B cell (primary cell): Measurements from ENCODE around the gene ERN1. TPM values are rescaled to one million over a fixed set of nuclear protein-coding genes. Genes with fewer than 3 reads are reported as not detected.

Source experiments
- ATAC-seq: fragments of 200-7000 bp; cut with Tn5 transposase; one replicate; pipeline ENCODE4 v1.10.0; 2021; ENCODE audit warnings: low read depth, mild to moderate bottlenecking, moderate number of reproducible peaks, moderate library complexity
- CTCF ChIA-PET: fragments of 350-600 bp; sonication (Branson Sonifier 250); formaldehyde crosslinking; loops from one replicate; lab custom pipeline; 2021; ENCODE audit warnings: antibody characterized with exemption, inconsistent platforms; lab: Charles Lee
- POLR2A ChIA-PET: fragments of 350-600 bp; sonication (Branson Sonifier 250); formaldehyde crosslinking; loops from one replicate; lab custom pipeline; 2021; ENCODE audit warnings: antibody characterized with exemption; lab: Charles Lee
- DNase-seq: peaks from one replicate; pipeline ENCODE4 v3.0.0; 2013
- H2AFZ ChIP-seq: 2 replicates; pipeline ENCODE4 v1.6.1; 2012; ENCODE audit warnings: mild to moderate bottlenecking, low read depth, low read length; ENCODE audit not compliant: insufficient read depth, poor library complexity, severe bottlenecking
- H3K27ac ChIP-seq, 2 donors: 1 replicate in 1 of 2; 2 replicates in 1 of 2; pipeline ENCODE4 v1.5.1; 2012 to 2013; ENCODE audit warnings: low read length in 2 of 2, mild to moderate bottlenecking in 2 of 2, moderate library complexity in 1 of 2
- H3K27me3 ChIP-seq, 4 experiments: fragments of 200-600 bp in 1 of 4; sonication (generic) in 1 of 4; replicated peaks in 1 of 4; 1 replicate in 2 of 4; 2 replicates in 2 of 4; pipeline versions ENCODE4 v1.6.1 to v1.7.0; 2013 to 2016; ENCODE audit warnings: low read length in 3 of 4, mild to moderate bottlenecking in 2 of 4, mixed read lengths in 1 of 4, moderate library complexity in 1 of 4; ENCODE audit not compliant: insufficient read depth in 4 of 4, control insufficient read depth in 3 of 4; ENCODE audit errors: control extremely low read depth in 1 of 4
- H3K36me3 ChIP-seq, 2 experiments: replicated peaks in 1 of 2; 1 replicate in 1 of 2; 2 replicates in 1 of 2; pipeline versions ENCODE4 v1.6.1 to v1.7.1; 2013; ENCODE audit warnings: low read length in 1 of 2; ENCODE audit not compliant: insufficient read depth in 2 of 2, control insufficient read depth in 1 of 2; ENCODE audit errors: control extremely low read depth in 1 of 2, extremely low read depth in 1 of 2
- H3K4me1 ChIP-seq, 2 donors: fragments of 200-600 bp in 1 of 2; sonication (generic) in 1 of 2; 1 replicate in 1 of 2; 2 replicates in 1 of 2; pipeline versions ENCODE4 v1.5.1 to v1.6.1; 2013 to 2017; ENCODE audit warnings: low read length in 2 of 2; ENCODE audit not compliant: control insufficient read depth in 2 of 2, insufficient read depth in 2 of 2
- H3K4me2 ChIP-seq: replicated peaks from 2 replicates; pipeline ENCODE3; 2012; ENCODE audit warnings: mild to moderate bottlenecking, low read depth, low read length; ENCODE audit not compliant: poor library complexity, severe bottlenecking
- H3K4me3 ChIP-seq, 5 experiments: fragments of 200-600 bp in 1 of 5; sonication (generic) in 1 of 5; 1 replicate in 3 of 5; 2 replicates in 2 of 5; pipeline versions ENCODE4 v1.5.1 to v1.7.0; 2011 to 2016; ENCODE audit warnings: low read length in 4 of 5, mild to moderate bottlenecking in 4 of 5, low read depth in 2 of 5, control low read depth in 1 of 5, moderate library complexity in 1 of 5; ENCODE audit not compliant: insufficient read depth in 1 of 5; ENCODE audit errors: control extremely low read depth in 1 of 5, extremely low read depth in 1 of 5
- H3K79me2 ChIP-seq: fragments of 200-600 bp; sonication (generic); one replicate; pipeline ENCODE4 v1.6.0; 2016; ENCODE audit warnings: low read length; ENCODE audit not compliant: control insufficient read depth, insufficient read depth
- H3K9ac ChIP-seq: fragments of 200-600 bp; sonication (generic); 2 replicates; pipeline ENCODE4 v1.6.1; 2017; ENCODE audit warnings: mild to moderate bottlenecking, low read length, moderate library complexity
- H3K9me3 ChIP-seq, 3 donors: one replicate each; pipeline versions ENCODE4 v1.6.1 to v1.7.1; 2013; ENCODE audit warnings: low read length in 2 of 3; ENCODE audit not compliant: control insufficient read depth in 2 of 3, insufficient read depth in 1 of 3; ENCODE audit errors: control extremely low read depth in 1 of 3
- H4K20me1 ChIP-seq: 2 replicates; pipeline ENCODE4 v1.6.0; 2012; ENCODE audit warnings: mild to moderate bottlenecking, low read length; ENCODE audit not compliant: insufficient read depth, control insufficient read depth, poor library complexity, severe bottlenecking
- H3K27ac Mint-ChIP-seq: one replicate; pipeline ENCODE4 v1.8.0; 2021; ENCODE audit warnings: mixed read lengths
- H3K27me3 Mint-ChIP-seq: one replicate; pipeline ENCODE4 v1.8.0; 2021; ENCODE audit warnings: mixed read lengths
- H3K4me1 Mint-ChIP-seq: one replicate; pipeline ENCODE4 v1.8.0; 2021; ENCODE audit warnings: mixed read lengths
- H3K4me3 Mint-ChIP-seq: one replicate; pipeline ENCODE4 v1.8.0; 2021; ENCODE audit warnings: mixed read lengths
- H3K9me3 Mint-ChIP-seq: one replicate; pipeline ENCODE4 v1.8.0; 2022; ENCODE audit warnings: mixed read lengths; ENCODE audit not compliant: insufficient read depth
- EZH2 ChIP-seq: IDR thresholded peaks from 2 replicates; pipeline ENCODE4 v1.6.1; 2012; ENCODE audit warnings: borderline replicate concordance, low read depth, mild to moderate bottlenecking, moderate library complexity, low read length; ENCODE audit not compliant: insufficient read depth, poor library complexity, severe bottlenecking
- WGBS: methylation state at CpG from one replicate; pipeline ENCODE4 v1.1.5; 2013; ENCODE audit warnings: missing lambda C conversion rate; ENCODE audit not compliant: insufficient coverage; 5-methylcytosine and 5-hydroxymethylcytosine counted together
- intact Hi-C: fragments of 100-400 bp; cut with micrococcal nuclease; formaldehyde crosslinking; loops from one replicate; pipeline ENCODE4 v1.10.0; 2022
- polyA plus RNA-seq: library from polyadenylated mRNA; depleted of rRNA; stranded (reverse); fragments of >200 nt; gene quantifications from 2 replicates; pipeline ENCODE4 v1.2.3, GENCODE V29; 2012
- total RNA-seq, 2 donors: library from RNA; stranded (reverse); fragments of 120-200 nt in 1 of 2; gene quantifications; 1 replicate in 1 of 2; 2 replicates in 1 of 2; pipeline versions ENCODE4 v1.2.3 to v1.2.4, GENCODE V29; 2013 to 2022
- TF ChIP-seq, protein P1 (sequence below): fragments of 200-600 bp; IDR thresholded peaks from one replicate; pipeline ENCODE4 v1.8.0; 2022; ENCODE audit warnings: antibody characterized with exemption, mild to moderate bottlenecking

The ERN1 gene
- total and polyA plus RNA-seq, 2 donors (not counting 1 experiment from before 2014, with no cell fraction given): 7.0 to 19.4 TPM

DNA sequence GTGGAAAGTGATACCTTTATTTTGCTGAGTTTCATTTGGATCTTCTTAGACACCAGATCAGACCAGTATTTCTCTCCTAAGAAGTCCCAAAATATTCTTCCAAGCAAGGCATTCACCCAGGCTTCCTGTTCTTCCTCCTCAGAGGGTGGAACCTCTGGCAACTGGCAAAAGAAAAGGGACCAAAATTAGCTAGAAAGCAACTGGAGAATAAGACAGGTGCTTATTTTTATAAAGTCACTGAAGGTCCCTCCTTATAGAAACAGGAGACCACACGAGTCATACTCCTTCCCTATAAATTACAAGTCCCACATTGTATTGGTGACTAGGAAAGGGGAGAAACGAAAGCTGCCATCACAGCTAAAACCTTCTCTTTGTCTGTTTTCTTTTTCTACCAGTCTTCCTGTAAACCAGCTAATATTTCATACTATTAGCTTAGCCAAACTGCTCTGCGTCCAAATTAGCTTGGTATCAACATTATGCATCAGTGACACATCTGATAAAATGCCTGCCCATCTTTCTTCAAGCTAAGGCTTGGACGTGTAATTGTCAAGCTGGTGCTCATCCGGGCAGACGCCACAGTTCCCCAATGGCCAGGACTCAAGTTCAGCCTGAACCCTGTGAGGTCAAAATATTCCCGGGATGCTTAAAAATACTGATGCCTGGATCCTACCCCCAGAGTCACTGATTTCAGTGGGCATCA is 47.5 kb upstream of the ERN1 start:
- intact Hi-C loops: no loop called here
- whole genome bisulfite sequencing: 91% methylated on average over 5 of the region's 7 CpGs
- H3K9me3 Mint-ChIP-seq: peaks cover 3% of the 10 kb centered on the region
- H3K4me1 Mint-ChIP-seq: no peaks in the 10 kb centered on the region
- H4K20me1 ChIP-seq: no peaks in the 10 kb centered on the region
- no peak overlapping the region for H3K4me3 Mint-ChIP-seq
- H3K27me3 ChIP-seq: no peaks in the 10 kb centered on the region
- ATAC-seq (no peak), DNase-seq (no peak)
- no peaks in the 10 kb centered on the region for H3K79me2 ChIP-seq
- TF ChIP-seq, protein P1, sequence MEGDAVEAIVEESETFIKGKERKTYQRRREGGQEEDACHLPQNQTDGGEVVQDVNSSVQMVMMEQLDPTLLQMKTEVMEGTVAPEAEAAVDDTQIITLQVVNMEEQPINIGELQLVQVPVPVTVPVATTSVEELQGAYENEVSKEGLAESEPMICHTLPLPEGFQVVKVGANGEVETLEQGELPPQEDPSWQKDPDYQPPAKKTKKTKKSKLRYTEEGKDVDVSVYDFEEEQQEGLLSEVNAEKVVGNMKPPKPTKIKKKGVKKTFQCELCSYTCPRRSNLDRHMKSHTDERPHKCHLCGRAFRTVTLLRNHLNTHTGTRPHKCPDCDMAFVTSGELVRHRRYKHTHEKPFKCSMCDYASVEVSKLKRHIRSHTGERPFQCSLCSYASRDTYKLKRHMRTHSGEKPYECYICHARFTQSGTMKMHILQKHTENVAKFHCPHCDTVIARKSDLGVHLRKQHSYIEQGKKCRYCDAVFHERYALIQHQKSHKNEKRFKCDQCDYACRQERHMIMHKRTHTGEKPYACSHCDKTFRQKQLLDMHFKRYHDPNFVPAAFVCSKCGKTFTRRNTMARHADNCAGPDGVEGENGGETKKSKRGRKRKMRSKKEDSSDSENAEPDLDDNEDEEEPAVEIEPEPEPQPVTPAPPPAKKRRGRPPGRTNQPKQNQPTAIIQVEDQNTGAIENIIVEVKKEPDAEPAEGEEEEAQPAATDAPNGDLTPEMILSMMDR: no peak
- TF ChIP-seq EZH2: no peak
- H3K27me3 Mint-ChIP-seq: no peaks in the 10 kb centered on the region
- peaks cover 0 to 4% (median 0%) of the 10 kb centered on the region in 3 donors for H3K9me3 ChIP-seq
- peaks cover 0 to 9% of the 10 kb centered on the region in 2 experiments for H3K36me3 ChIP-seq
- ChIA-PET POLR2A (no interaction called here), CTCF (interaction anchor here (1.2 kb wide), 1 partner anchor 44 kb away, joined by 4 read pairs; no protein-coding TSS in a partner anchor)
- H3K4me3 ChIP-seq: no peak overlapping the region
- no peak overlapping the region for H3K27ac ChIP-seq
- no peak overlapping the region for H2AFZ ChIP-seq
- no peaks in the 10 kb centered on the region for H3K4me1 ChIP-seq
- no peak overlapping the region for H3K27ac Mint-ChIP-seq
- H3K4me2 ChIP-seq: no peak overlapping the region
- no peak overlapping the region for H3K9ac ChIP-seq

DNA sequence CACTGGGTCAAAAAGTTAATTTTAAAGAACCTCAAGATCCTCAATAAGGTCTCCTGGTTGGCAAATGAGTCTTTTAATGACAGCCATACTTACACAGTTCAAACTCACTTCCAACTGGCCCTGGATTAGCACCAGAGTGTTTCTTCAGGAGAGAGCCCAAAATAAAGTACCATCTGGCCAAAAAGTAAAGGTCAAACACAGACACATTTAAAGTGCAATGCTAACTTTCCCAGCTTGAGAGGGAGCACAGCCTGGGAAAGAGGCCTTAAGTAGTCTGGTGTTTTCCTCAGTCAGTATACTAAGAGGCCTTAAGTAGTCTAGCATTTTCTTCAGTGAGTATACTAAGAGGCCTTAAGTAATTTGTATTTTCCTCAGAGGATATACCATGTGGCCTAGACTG is 46.6 kb upstream of the ERN1 start:
- no peak for TF ChIP-seq EZH2
- TF ChIP-seq, protein P1: no peak
- Histone ChIP-seq H3K36me3 (peaks cover 0 to 9% of the 10 kb centered on the region in 2 experiments), H4K20me1 (no peaks in the 10 kb centered on the region), H3K9me3 (peaks cover 0 to 4% (median 0%) of the 10 kb centered on the region in 3 donors), H3K4me3 (no peak overlapping the region), H3K4me1 (no peaks in the 10 kb centered on the region), H3K27me3 (no peaks in the 10 kb centered on the region), H3K4me2 (no peak overlapping the region), H3K27ac (no peak overlapping the region), H3K79me2 (no peaks in the 10 kb centered on the region), H3K9ac (no peak overlapping the region), H2AFZ (no peak overlapping the region)
- Mint-ChIP-seq H3K27me3 (no peaks in the 10 kb centered on the region), H3K27ac (no peak overlapping the region), H3K4me1 (no peaks in the 10 kb centered on the region), H3K4me3 (no peak overlapping the region), H3K9me3 (peaks cover 3% of the 10 kb centered on the region)
- ChIA-PET POLR2A (no interaction called here), CTCF (no interaction called here)
- intact Hi-C loops: no loop called here
- no peak for ATAC-seq
- DNase-seq: no peak
